Fibroblast of mammary gland (primary cell): Measurements from ENCODE around the gene GPBAR1.
A peak's percentile ranks its signal among the peaks of the same experiment; 100 is the strongest.
"Not testable (repeated sequence)": the region's sequence is repeated elsewhere in the genome, so short reads cannot be mapped to it uniquely, and the experiment has no call there.

ENCODE experiments used
- DNase-seq: peaks from one replicate; pipeline ENCODE4 v3.0.0-alpha.2; 2010; ENCODE audit warnings: low read depth
- H3K4me3 ChIP-seq: 2 replicates; pipeline ENCODE4 v1.5.1; 2011; ENCODE audit warnings: low read depth, mild to moderate bottlenecking, low read length, moderate library complexity; ENCODE audit not compliant: control insufficient read depth
- CTCF ChIP-seq: conservative IDR thresholded peaks from 2 replicates; pipeline ENCODE4 v1.5.1; 2011; ENCODE audit warnings: low read depth, low read length, inconsistent platforms; ENCODE audit not compliant: control insufficient read depth, insufficient read depth

GPBAR1 gene

GRCh38 chr2:218271865-218272530, 11.2 kb downstream of the GPBAR1 start:
- H3K4me3 ChIP-seq: peak overlapping the region; percentile 94
- no peak for DNase-seq
- TF ChIP-seq CTCF: no peak

- peak; percentile 94 for TF ChIP-seq CTCF
- no peak overlapping the region for H3K4me3 ChIP-seq
- DNase-seq: peak; percentile 98
Observed at GRCh38 chr2:218272531-218273212, 11.9 kb downstream of the GPBAR1 start.

GRCh38 chr2:218273214-218273907, 12.5 kb downstream of the GPBAR1 start:
- DNase-seq, H3K4me3 ChIP-seq: not testable (repeated sequence)

GRCh38 chr2:218273908-218274249, 13.1 kb downstream of the GPBAR1 start:
- TF ChIP-seq CTCF: no peak
- DNase-seq: no peak
- H3K4me3 ChIP-seq: no peak overlapping the region

GRCh38 chr2:218274586-218274985, 13.8 kb downstream of the GPBAR1 start:
- TF ChIP-seq CTCF: no peak
- H3K4me3 ChIP-seq: no peak overlapping the region
- DNase-seq: no peak

- H3K4me3 ChIP-seq: no peak overlapping the region
- no peak for TF ChIP-seq CTCF
- no peak for DNase-seq
Observed at GRCh38 chr2:218275371-218276072, 14.7 kb downstream of the GPBAR1 start.
